GM12878 (cell line): ENCODE results near the gene MARF1.

Source experiments
- CHD1 ChIP-seq: IDR thresholded peaks from 2 replicates; pipeline ENCODE4 v1.6.1; 2012; ENCODE audit warnings: low read depth, low read length, improper control_type of control experiment
- EP300 ChIP-seq, 2 experiments: fragments of 150-350 bp in 1 of 2; IDR thresholded peaks; 2 replicates each; pipeline ENCODE4 v1.6.1; 2011 to 2012; ENCODE audit warnings: low read depth in 2 of 2, low read length in 2 of 2, borderline replicate concordance in 1 of 2, improper control_type of control experiment in 1 of 2, inconsistent platforms in 1 of 2; ENCODE audit not compliant: control insufficient read depth in 1 of 2
- EZH2 ChIP-seq: IDR thresholded peaks from 2 replicates; pipeline ENCODE4 v1.6.1; 2012; ENCODE audit warnings: low read depth, mild to moderate bottlenecking, control low read depth, inconsistent platforms, low read length, borderline replicate concordance; ENCODE audit not compliant: control insufficient read depth
- FOS ChIP-seq: IDR thresholded peaks from 3 replicates; pipeline ENCODE4 v1.6.1; 2011; ENCODE audit warnings: borderline replicate concordance; ENCODE audit not compliant: insufficient read length; ENCODE audit errors: extremely low read depth
- IKZF1 ChIP-seq: fragments of 450-650 bp; conservative IDR thresholded peaks from 2 replicates; pipeline ENCODE4 v1.6.1; 2017; ENCODE audit warnings: antibody characterized with exemption, mild to moderate bottlenecking
- JUND ChIP-seq: IDR thresholded peaks from 2 replicates; pipeline ENCODE4 v1.6.1; 2012; ENCODE audit warnings: low read depth, mild to moderate bottlenecking, low read length, improper control_type of control experiment, moderate library complexity
- NBN ChIP-seq: fragments of 450-650 bp; IDR thresholded peaks from 2 replicates; pipeline ENCODE4 v1.6.1; 2016
- NFYA ChIP-seq: IDR thresholded peaks from 2 replicates; pipeline ENCODE4 v1.6.1; 2011; ENCODE audit warnings: low read depth, mild to moderate bottlenecking, low read length, improper control_type of control experiment, borderline replicate concordance
- POLR2A ChIP-seq: IDR thresholded peaks from 2 replicates; pipeline ENCODE4 v1.6.1; 2011; ENCODE audit warnings: low read depth, mild to moderate bottlenecking, low read length
- POLR2AphosphoS5 ChIP-seq: IDR thresholded peaks from 2 replicates; pipeline ENCODE4 v1.6.1; 2011; ENCODE audit warnings: mild to moderate bottlenecking, low read length, inconsistent platforms
- SMC3 ChIP-seq: IDR thresholded peaks from 2 replicates; pipeline ENCODE4 v1.6.1; 2011; ENCODE audit warnings: low read length, improper control_type of control experiment, borderline replicate concordance
- TF ChIP-seq, protein P1 (sequence below): IDR thresholded peaks from 2 replicates; pipeline ENCODE4 v1.6.1; 2012; ENCODE audit warnings: low read depth, low read length, improper control_type of control experiment
- TF ChIP-seq, protein P2 (sequence below), 3 experiments: IDR thresholded peaks in 2 of 3; conservative IDR thresholded peaks in 1 of 3; 2 replicates each; pipeline ENCODE4 v1.5.1; 2011; ENCODE audit warnings: low read depth in 3 of 3, low read length in 3 of 3, mild to moderate bottlenecking in 3 of 3, control low read depth in 2 of 3, moderate library complexity in 2 of 3, inconsistent platforms in 1 of 3, mixed read lengths in 1 of 3; ENCODE audit not compliant: control insufficient read depth in 2 of 3, insufficient read depth in 1 of 3; ENCODE audit errors: extremely low read depth in 1 of 3
- TF ChIP-seq, protein P3 (sequence below): IDR thresholded peaks from 2 replicates; pipeline ENCODE4 v1.6.1; 2011; ENCODE audit warnings: low read depth, mild to moderate bottlenecking, low read length, moderate library complexity, borderline replicate concordance; ENCODE audit errors: extremely low read depth

DNA sequence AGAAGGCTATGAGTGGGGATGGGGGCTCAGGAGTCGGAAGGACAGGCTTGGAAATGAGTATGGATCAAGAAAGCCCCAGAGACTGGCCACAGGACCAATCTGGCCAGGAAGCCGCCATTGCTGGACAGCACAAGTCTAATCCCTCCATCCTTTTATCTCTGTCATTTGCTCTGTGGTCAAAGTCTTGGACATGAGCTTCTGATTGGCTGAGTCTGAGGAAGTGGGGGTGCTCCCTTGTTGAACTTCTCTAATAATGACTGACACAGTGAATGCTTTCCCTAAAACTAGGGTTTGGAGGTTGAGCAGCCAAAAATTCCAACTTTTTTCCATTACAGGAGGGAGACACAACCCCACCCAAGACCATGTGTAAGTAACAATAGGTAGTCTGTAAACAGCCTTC is 97.4 kb downstream of the MARF1 start:
- TF ChIP-seq, protein P1, sequence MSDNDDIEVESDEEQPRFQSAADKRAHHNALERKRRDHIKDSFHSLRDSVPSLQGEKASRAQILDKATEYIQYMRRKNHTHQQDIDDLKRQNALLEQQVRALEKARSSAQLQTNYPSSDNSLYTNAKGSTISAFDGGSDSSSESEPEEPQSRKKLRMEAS, result no peak
- TF ChIP-seq FOS (no peak), NFYA (no peak), EP300 (IDR thresholded peaks at IDR 0.05; ENCODE audit: borderline replicate concordance in 1 of 2, control insufficient read depth in 1 of 2, low read depth in 2 of 2, low read length in 2 of 2) (no peak), SMC3 (no peak), POLR2A (no peak), EZH2 (no peak), IKZF1 (no peak), CHD1 (no peak), POLR2AphosphoS5 (no peak), JUND (no peak), NBN (no peak)
- TF ChIP-seq, protein P2, sequence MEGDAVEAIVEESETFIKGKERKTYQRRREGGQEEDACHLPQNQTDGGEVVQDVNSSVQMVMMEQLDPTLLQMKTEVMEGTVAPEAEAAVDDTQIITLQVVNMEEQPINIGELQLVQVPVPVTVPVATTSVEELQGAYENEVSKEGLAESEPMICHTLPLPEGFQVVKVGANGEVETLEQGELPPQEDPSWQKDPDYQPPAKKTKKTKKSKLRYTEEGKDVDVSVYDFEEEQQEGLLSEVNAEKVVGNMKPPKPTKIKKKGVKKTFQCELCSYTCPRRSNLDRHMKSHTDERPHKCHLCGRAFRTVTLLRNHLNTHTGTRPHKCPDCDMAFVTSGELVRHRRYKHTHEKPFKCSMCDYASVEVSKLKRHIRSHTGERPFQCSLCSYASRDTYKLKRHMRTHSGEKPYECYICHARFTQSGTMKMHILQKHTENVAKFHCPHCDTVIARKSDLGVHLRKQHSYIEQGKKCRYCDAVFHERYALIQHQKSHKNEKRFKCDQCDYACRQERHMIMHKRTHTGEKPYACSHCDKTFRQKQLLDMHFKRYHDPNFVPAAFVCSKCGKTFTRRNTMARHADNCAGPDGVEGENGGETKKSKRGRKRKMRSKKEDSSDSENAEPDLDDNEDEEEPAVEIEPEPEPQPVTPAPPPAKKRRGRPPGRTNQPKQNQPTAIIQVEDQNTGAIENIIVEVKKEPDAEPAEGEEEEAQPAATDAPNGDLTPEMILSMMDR (IDR thresholded peaks at IDR 0.05 in 2 of 3, conservative IDR thresholded peaks at IDR 0.05 in 1 of 3; ENCODE audit: control insufficient read depth in 2 of 3, extremely low read depth in 1 of 3, insufficient read depth in 1 of 3, low read depth in 3 of 3, low read length in 3 of 3), result no peak
- TF ChIP-seq, protein P3, sequence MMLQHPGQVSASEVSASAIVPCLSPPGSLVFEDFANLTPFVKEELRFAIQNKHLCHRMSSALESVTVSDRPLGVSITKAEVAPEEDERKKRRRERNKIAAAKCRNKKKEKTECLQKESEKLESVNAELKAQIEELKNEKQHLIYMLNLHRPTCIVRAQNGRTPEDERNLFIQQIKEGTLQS, result no peak
